ENCODE measurements around the gene PTPRT. TPM values are rescaled to one million over a fixed set of nuclear protein-coding genes. Genes with fewer than 3 reads are reported as not detected.

Gene PTPRT
- polyA plus RNA-seq, 1 of the 3 experiments (the other 2 are of a cell fraction), result not detected

- no peak overlapping the region for H3K9ac ChIP-seq
- no peak overlapping the region for H3K27ac ChIP-seq (ENCODE audit: low read depth in 2 of 2, low read length in 1 of 2)
- no peak overlapping the region for H3K4me2 ChIP-seq
- H3K36me3 ChIP-seq (replicated peaks in 1 of 2; ENCODE audit: control insufficient read depth in 1 of 2, insufficient read depth in 2 of 2, low read length in 1 of 2), result no peaks in the 10 kb centered on the region
- peaks cover 0 to 26% of the 10 kb centered on the region in 2 experiments; a peak in 1 of 4 replicates for H3K4me1 ChIP-seq (ENCODE audit: control insufficient read depth in 1 of 2, insufficient read depth in 2 of 2, low read depth in 1 of 2, low read length in 1 of 2)
- no peak overlapping the region for H3K4me3 ChIP-seq (ENCODE audit: low read depth in 2 of 2, low read length in 1 of 2)
- H3K9me3 ChIP-seq, result no peaks in the 10 kb centered on the region
- CTCF ChIA-PET, result no interaction called here
- no peaks in the 10 kb centered on the region for H3K27me3 ChIP-seq (ENCODE audit: insufficient read depth)
- H3K9me2 ChIP-seq, result no peaks in the 10 kb centered on the region
- POLR2A ChIA-PET, result no interaction called here
- TF ChIP-seq TAF1 (IDR thresholded peaks at IDR 0.05; ENCODE audit: borderline replicate concordance, low read depth, low read length) (no peak), GATA2 (CRISPR knock-in tag; IDR thresholded peaks at IDR 0.05) (no peak), RFX5 (IDR thresholded peaks at IDR 0.05; ENCODE audit: low read length) (no peak), USF2 (IDR thresholded peaks at IDR 0.05; ENCODE audit: borderline replicate concordance, low read depth, low read length) (no peak), RAD21 (IDR thresholded peaks at IDR 0.05; ENCODE audit: low read length) (no peak), USF1 (IDR thresholded peaks at IDR 0.05; ENCODE audit: borderline replicate concordance, low read depth) (no peak), RXRA (IDR thresholded peaks at IDR 0.05; ENCODE audit: borderline replicate concordance, low read depth) (no peak), GABPA (IDR thresholded peaks at IDR 0.05; ENCODE audit: low read depth) (no peak), NRF1 (IDR thresholded peaks at IDR 0.05; ENCODE audit: low read depth, low read length) (no peak), ZBTB33 (IDR thresholded peaks at IDR 0.05; ENCODE audit: borderline replicate concordance, low read depth) (no peak), FOSL2 (IDR thresholded peaks at IDR 0.05; ENCODE audit: borderline replicate concordance, low read depth) (no peak), CTCF (IDR thresholded peaks at IDR 0.05) (no peak), CHD2 (IDR thresholded peaks at IDR 0.05; ENCODE audit: low read length, partially characterized antibody) (no peak)
- no peaks in the 10 kb centered on the region for H4K20me1 ChIP-seq (ENCODE audit: insufficient read depth)
- H3F3A ChIP-seq (replicated peaks; ENCODE audit: insufficient read depth), result no peaks in the 10 kb centered on the region
- no peaks in the 10 kb centered on the region for H3K79me2 ChIP-seq (ENCODE audit: insufficient read depth)
- no peak for DNase-seq
- WGBS (ENCODE audit: low lambda C conversion rate), result 15% methylated on average over 2 of the region's 2 CpGs
- no peak overlapping the region for H2AFZ ChIP-seq (ENCODE audit: low read depth)
These were observed 1094.5 kb downstream of the PTPRT start for GRCh38 chr20:42095221-42095620.

All from SK-N-SH (cell line).